Smooth muscle cell (in vitro differentiated cells): Measurements from ENCODE around the gene C3. TPM values are rescaled to one million over a fixed set of nuclear protein-coding genes. Genes with fewer than 3 reads are reported as not detected.
A peak's percentile ranks its signal among the peaks of the same experiment; 100 is the strongest.

Experiments
- DNase-seq: peaks from one replicate; lab custom pipeline; 2025; ENCODE audit not compliant: unreplicated experiment; lab: John Stamatoyannopoulos, UW
- H2AFZ ChIP-seq: fragments of 200-600 bp; sonication (generic); 2 replicates; pipeline ENCODE4 v1.6.0; 2016; ENCODE audit warnings: antibody characterized with exemption, low read depth, mild to moderate bottlenecking
- H3F3A ChIP-seq: fragments of 200-600 bp; sonication (generic); 2 replicates; pipeline ENCODE4 v1.6.0; 2017; ENCODE audit warnings: antibody characterized with exemption, low read depth
- H3K27ac ChIP-seq: fragments of 200-600 bp; sonication (generic); 2 replicates; pipeline ENCODE4 v1.5.1; 2016; ENCODE audit warnings: low read depth, mild to moderate bottlenecking
- H3K27me3 ChIP-seq: fragments of 200-600 bp; sonication (generic); 2 replicates; pipeline ENCODE4 v1.6.1; 2016; ENCODE audit warnings: low read depth, mild to moderate bottlenecking
- H3K36me3 ChIP-seq: fragments of 200-600 bp; sonication (generic); 2 replicates; pipeline ENCODE4 v1.5.1; 2016; ENCODE audit warnings: low read depth
- H3K4me1 ChIP-seq: fragments of 200-600 bp; sonication (generic); 2 replicates; pipeline ENCODE4 v1.5.1; 2016; ENCODE audit warnings: low read depth
- H3K4me2 ChIP-seq: fragments of 200-600 bp; sonication (generic); 2 replicates; pipeline ENCODE4 v1.6.0; 2016; ENCODE audit warnings: mild to moderate bottlenecking
- H3K4me3 ChIP-seq: fragments of 200-600 bp; sonication (generic); 2 replicates; pipeline ENCODE4 v1.5.1; 2016; ENCODE audit warnings: mild to moderate bottlenecking
- H3K79me2 ChIP-seq: fragments of 200-600 bp; sonication (generic); 2 replicates; pipeline ENCODE4 v1.6.0; 2016; ENCODE audit warnings: low read depth, mild to moderate bottlenecking
- H3K9ac ChIP-seq: fragments of 200-600 bp; sonication (generic); 2 replicates; pipeline ENCODE4 v1.6.0; 2016; ENCODE audit warnings: low read depth
- H3K9me3 ChIP-seq: fragments of 200-600 bp; sonication (generic); replicated peaks from 2 replicates; pipeline ENCODE4 v1.5.1; 2016; ENCODE audit warnings: low read depth
- H4K20me1 ChIP-seq: fragments of 200-600 bp; sonication (generic); 2 replicates; pipeline ENCODE4 v1.6.0; 2016; ENCODE audit warnings: low read depth
- WGBS: methylation state at CpG from one replicate; pipeline ENCODE4 v1.1.7; 2016; ENCODE audit warnings: low lambda C conversion rate; 5-methylcytosine and 5-hydroxymethylcytosine counted together
- microRNA-seq: library from miRNA; unstranded; fragments of <30 nt; microRNA quantifications from one replicate; pipeline ENCODE4, GENCODE V29; 2016; ENCODE audit warnings: borderline number of aligned reads
- polyA plus RNA-seq: library from polyadenylated mRNA; unstranded; fragments of >200 nt; fragmentation: Nextera tagmentation; extraction: Ambion mirVana; gene quantifications from 2 replicates; pipeline ENCODE4 v1.2.1, GENCODE V29; 2016
- total RNA-seq: library from RNA; depleted of rRNA; stranded (reverse); fragments of >200 nt; gene quantifications from 2 replicates; pipeline ENCODE4 v1.2.3, GENCODE V29; 2014
- TF ChIP-seq, protein P1 (sequence below): fragments of 200-600 bp; sonication (generic); IDR thresholded peaks from 2 replicates; pipeline ENCODE4 v1.5.1; 2017; ENCODE audit warnings: borderline replicate concordance, mild to moderate bottlenecking, antibody characterized with exemption; ENCODE audit not compliant: insufficient read depth, poor library complexity, severe bottlenecking

C3 gene
- total and polyA plus RNA-seq, 2 experiments from 2014 or later = 6.4 to 25.1 TPM

DNA sequence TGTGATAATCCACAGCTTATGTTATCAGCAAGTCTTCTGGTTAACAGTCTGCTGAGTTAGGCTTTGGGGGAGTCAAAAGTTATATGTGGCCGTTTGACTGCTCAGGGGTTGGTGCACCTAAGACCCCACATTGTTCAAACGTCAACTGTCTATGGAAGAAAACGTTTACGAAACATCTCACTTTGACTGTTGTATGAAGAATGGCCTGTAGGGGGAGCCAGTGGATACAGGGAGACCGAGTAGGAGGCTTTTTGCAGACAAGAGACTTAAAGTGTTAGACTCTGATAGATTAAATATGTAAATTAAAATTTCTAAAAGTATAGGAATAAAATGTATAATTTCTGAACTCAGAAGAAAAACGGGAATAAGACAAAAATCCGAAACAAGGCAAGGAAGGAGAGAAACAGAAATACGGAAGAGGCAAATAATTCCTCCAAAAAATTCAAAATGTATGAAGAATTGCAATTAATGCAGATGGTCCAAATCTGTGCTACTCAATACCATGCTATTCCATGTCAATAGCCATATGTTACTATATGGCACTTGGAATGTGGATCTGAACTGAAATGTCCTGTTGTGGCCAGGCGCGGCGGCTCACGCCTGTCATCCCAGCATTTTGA is 88.3 kb downstream of the C3 start:
- peak; percentile 8 for DNase-seq
- no peak overlapping the region for H3K27ac ChIP-seq

More for the DNA sequence above, 88.3 kb downstream of the C3 start:
- H3K27me3 ChIP-seq = no peaks in the 10 kb centered on the region
- no peaks in the 10 kb centered on the region for H4K20me1 ChIP-seq
- H3K79me2 ChIP-seq = no peaks in the 10 kb centered on the region
- H3F3A ChIP-seq = no peaks in the 10 kb centered on the region
- no peak overlapping the region for H2AFZ ChIP-seq
- H3K9me3 ChIP-seq = no peaks in the 10 kb centered on the region
- H3K4me1 ChIP-seq = no peaks in the 10 kb centered on the region
- H3K9ac ChIP-seq = no peak overlapping the region
- no peak overlapping the region for H3K4me3 ChIP-seq
- WGBS = 45% methylated on average over 12 of the region's 12 CpGs
- H3K4me2 ChIP-seq = no peak overlapping the region
- TF ChIP-seq, protein P1, sequence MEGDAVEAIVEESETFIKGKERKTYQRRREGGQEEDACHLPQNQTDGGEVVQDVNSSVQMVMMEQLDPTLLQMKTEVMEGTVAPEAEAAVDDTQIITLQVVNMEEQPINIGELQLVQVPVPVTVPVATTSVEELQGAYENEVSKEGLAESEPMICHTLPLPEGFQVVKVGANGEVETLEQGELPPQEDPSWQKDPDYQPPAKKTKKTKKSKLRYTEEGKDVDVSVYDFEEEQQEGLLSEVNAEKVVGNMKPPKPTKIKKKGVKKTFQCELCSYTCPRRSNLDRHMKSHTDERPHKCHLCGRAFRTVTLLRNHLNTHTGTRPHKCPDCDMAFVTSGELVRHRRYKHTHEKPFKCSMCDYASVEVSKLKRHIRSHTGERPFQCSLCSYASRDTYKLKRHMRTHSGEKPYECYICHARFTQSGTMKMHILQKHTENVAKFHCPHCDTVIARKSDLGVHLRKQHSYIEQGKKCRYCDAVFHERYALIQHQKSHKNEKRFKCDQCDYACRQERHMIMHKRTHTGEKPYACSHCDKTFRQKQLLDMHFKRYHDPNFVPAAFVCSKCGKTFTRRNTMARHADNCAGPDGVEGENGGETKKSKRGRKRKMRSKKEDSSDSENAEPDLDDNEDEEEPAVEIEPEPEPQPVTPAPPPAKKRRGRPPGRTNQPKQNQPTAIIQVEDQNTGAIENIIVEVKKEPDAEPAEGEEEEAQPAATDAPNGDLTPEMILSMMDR = peak; percentile 88
- no peaks in the 10 kb centered on the region for H3K36me3 ChIP-seq

Small RNAs within 50 kb of the gene (microRNA-seq; reads per million reads assigned to microRNA genes)
- not detected for gene MIR6791

Other genes with a start within 250 kb of the C3 start
- 0.04 TPM in 1 of 2 replicates, not detected in the other for gene DENND1C, start 238.9 kb downstream of the C3 start, total RNA-seq
- 0.67 and 3.3 TPM in 2 replicates for gene DENND1C, start 238.9 kb downstream of the C3 start, polyA plus RNA-seq
- gene TUBB4A, start 218.3 kb downstream of the C3 start, total RNA-seq = not detected in 2 replicates
- not detected in 2 replicates for gene TUBB4A, start 218.3 kb downstream of the C3 start, polyA plus RNA-seq
- 1.3 and 3.4 TPM in 2 replicates for gene TNFSF9, start 189.6 kb downstream of the C3 start, total RNA-seq
- gene TNFSF9, start 189.6 kb downstream of the C3 start, polyA plus RNA-seq = 4.6 and 7.3 TPM in 2 replicates
- 0.54 TPM in 1 of 2 replicates, not detected in the other for gene CD70, start 129.5 kb downstream of the C3 start, total RNA-seq
- gene CD70, start 129.5 kb downstream of the C3 start, polyA plus RNA-seq = not detected in 2 replicates
- not detected in 2 replicates for gene TNFSF14, start 50.5 kb downstream of the C3 start, total RNA-seq
- not detected in 2 replicates for gene TNFSF14, start 50.5 kb downstream of the C3 start, polyA plus RNA-seq
- gene GPR108, start 16.9 kb upstream of the C3 start, total RNA-seq = 34.4 and 51.3 TPM in 2 replicates
- gene GPR108, start 16.9 kb upstream of the C3 start, polyA plus RNA-seq = 62.1 and 75.1 TPM in 2 replicates
- gene TRIP10, start 19.0 kb upstream of the C3 start, total RNA-seq = 55.0 and 57.8 TPM in 2 replicates
- 67.8 and 89.8 TPM in 2 replicates for gene TRIP10, start 19.0 kb upstream of the C3 start, polyA plus RNA-seq
- 6.5 and 9.3 TPM in 2 replicates for gene SH2D3A, start 46.8 kb upstream of the C3 start, total RNA-seq
- 6.2 and 15.8 TPM in 2 replicates for gene SH2D3A, start 46.8 kb upstream of the C3 start, polyA plus RNA-seq
- gene VAV1, start 52.1 kb upstream of the C3 start, total RNA-seq = not detected in 2 replicates
- gene VAV1, start 52.1 kb upstream of the C3 start, polyA plus RNA-seq = not detected in 2 replicates
- gene ADGRE1, start 166.9 kb upstream of the C3 start, total RNA-seq = not detected in 2 replicates
- not detected in 2 replicates for gene ADGRE1, start 166.9 kb upstream of the C3 start, polyA plus RNA-seq